AG04449 (cell line): ENCODE data around the gene SLC22A12.

Source experiments
- CTCF ChIA-PET: fragments of 350-600 bp; formaldehyde crosslinking; extraction: SDS; loops from one replicate; lab custom pipeline; 2021; ENCODE audit warnings: antibody characterized with exemption; lab: Yijun Ruan, JAX
- POLR2A ChIA-PET: fragments of 400-600, 350-600 bp; formaldehyde crosslinking; extraction: SDS; loops from one replicate; lab custom pipeline; 2020; ENCODE audit warnings: antibody characterized with exemption, inconsistent platforms; lab: Yijun Ruan, JAX
- DNase-seq: peaks from one replicate; pipeline ENCODE4 v3.0.0-alpha.2; 2010; ENCODE audit warnings: low read depth, low spot score
- H3K4me3 ChIP-seq: 2 replicates; pipeline ENCODE4 v1.5.1; 2011; ENCODE audit warnings: low read depth, mild to moderate bottlenecking, control low read depth, low read length
- CTCF ChIP-seq: IDR thresholded peaks from one replicate; pipeline ENCODE4 v1.5.1; 2011; ENCODE audit warnings: mild to moderate bottlenecking, moderate library complexity, low read length, control low read depth, inconsistent platforms; ENCODE audit not compliant: insufficient read depth; ENCODE audit errors: missing control alignments

Gene SLC22A12

GRCh38 chr11:64581057-64581523, 9.9 kb upstream of the SLC22A12 start:
- CTCF ChIA-PET = no interaction called here
- H3K4me3 ChIP-seq = no peak overlapping the region
- POLR2A ChIA-PET = no interaction called here
- DNase-seq = no peak
- no peak for TF ChIP-seq CTCF

GRCh38 chr11:64582885-64583284, 8.1 kb upstream of the SLC22A12 start:
- H3K4me3 ChIP-seq = no peak overlapping the region
- no peak for DNase-seq
- POLR2A ChIA-PET = no interaction called here
- CTCF ChIA-PET = interaction anchor here (1.4 kb wide), 1 partner anchor 133 kb away, joined by 4 read pairs; no protein-coding TSS in a partner anchor
- TF ChIP-seq CTCF = no peak

GRCh38 chr11:64583296-64584262, 7.4 kb upstream of the SLC22A12 start:
- no peak for TF ChIP-seq CTCF
- no peak for DNase-seq
- POLR2A ChIA-PET = no interaction called here
- CTCF ChIA-PET = interaction anchor here (0.7 to 1.4 kb wide), 2 partner anchors 69 to 134 kb away, joined by 3 to 4 read pairs; no protein-coding TSS in a partner anchor
- no peak overlapping the region for H3K4me3 ChIP-seq

- DNase-seq = no peak
- no peak for TF ChIP-seq CTCF
- H3K4me3 ChIP-seq = no peak overlapping the region
- CTCF ChIA-PET = interaction anchor here (0.6 kb wide), 1 partner anchor 97 kb away, joined by 3 read pairs; no protein-coding TSS in a partner anchor
- POLR2A ChIA-PET = no interaction called here
Measured at GRCh38 chr11:64585150-64585549, 5.9 kb upstream of the SLC22A12 start.

GRCh38 chr11:64586366-64586765, 4.7 kb upstream of the SLC22A12 start:
- DNase-seq = no peak
- TF ChIP-seq CTCF = no peak
- POLR2A ChIA-PET = no interaction called here
- CTCF ChIA-PET = interaction anchor here (1.0 kb wide), 1 partner anchor 65 kb away, joined by 3 read pairs; no protein-coding TSS in a partner anchor
- H3K4me3 ChIP-seq = no peak overlapping the region

- no peak overlapping the region for H3K4me3 ChIP-seq
- ChIA-PET CTCF (interaction anchor here (1.0 kb wide), 1 partner anchor 44 kb away, joined by 3 read pairs; no protein-coding TSS in a partner anchor), POLR2A (no interaction called here)
- DNase-seq = no peak
- TF ChIP-seq CTCF = no peak
Measured at GRCh38 chr11:64588701-64589100, 2.3 kb upstream of the SLC22A12 start.
